Measurements from ENCODE around the gene USP15.

DNA sequence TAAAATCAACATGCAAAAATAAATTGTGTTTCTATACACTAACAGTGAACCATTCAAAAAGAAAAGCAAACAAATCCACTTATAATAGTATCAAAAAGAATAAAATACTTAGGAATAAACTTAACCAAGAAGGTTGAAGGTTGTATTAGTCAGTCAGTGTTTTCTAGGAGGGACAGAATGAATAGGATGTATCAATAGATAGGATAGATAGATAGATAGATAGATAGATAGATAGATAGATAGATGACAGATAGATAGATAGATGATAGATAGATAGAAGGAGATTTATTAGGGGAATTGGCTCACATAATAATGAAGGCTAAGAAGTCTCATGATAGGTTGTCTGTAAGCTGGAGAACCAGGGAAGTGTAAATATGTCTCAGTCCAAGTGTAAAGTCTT is 169.3 kb downstream of the USP15 start:
- no peak for TF ChIP-seq POLR2A (IDR thresholded peaks at IDR 0.05)
- TF ChIP-seq, protein P1, sequence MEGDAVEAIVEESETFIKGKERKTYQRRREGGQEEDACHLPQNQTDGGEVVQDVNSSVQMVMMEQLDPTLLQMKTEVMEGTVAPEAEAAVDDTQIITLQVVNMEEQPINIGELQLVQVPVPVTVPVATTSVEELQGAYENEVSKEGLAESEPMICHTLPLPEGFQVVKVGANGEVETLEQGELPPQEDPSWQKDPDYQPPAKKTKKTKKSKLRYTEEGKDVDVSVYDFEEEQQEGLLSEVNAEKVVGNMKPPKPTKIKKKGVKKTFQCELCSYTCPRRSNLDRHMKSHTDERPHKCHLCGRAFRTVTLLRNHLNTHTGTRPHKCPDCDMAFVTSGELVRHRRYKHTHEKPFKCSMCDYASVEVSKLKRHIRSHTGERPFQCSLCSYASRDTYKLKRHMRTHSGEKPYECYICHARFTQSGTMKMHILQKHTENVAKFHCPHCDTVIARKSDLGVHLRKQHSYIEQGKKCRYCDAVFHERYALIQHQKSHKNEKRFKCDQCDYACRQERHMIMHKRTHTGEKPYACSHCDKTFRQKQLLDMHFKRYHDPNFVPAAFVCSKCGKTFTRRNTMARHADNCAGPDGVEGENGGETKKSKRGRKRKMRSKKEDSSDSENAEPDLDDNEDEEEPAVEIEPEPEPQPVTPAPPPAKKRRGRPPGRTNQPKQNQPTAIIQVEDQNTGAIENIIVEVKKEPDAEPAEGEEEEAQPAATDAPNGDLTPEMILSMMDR (IDR thresholded peaks at IDR 0.05) = no peak
